Measurements from ENCODE around the gene SYNE4. TPM values are rescaled to one million over a fixed set of nuclear protein-coding genes. Genes with fewer than 3 reads are reported as not detected.

Gene SYNE4
- total and polyA plus RNA-seq, 2 of the 13 experiments (the other 11 are each of a cell fraction or from before 2014, with no cell fraction given): 13.7 to 23.0 TPM

DNA sequence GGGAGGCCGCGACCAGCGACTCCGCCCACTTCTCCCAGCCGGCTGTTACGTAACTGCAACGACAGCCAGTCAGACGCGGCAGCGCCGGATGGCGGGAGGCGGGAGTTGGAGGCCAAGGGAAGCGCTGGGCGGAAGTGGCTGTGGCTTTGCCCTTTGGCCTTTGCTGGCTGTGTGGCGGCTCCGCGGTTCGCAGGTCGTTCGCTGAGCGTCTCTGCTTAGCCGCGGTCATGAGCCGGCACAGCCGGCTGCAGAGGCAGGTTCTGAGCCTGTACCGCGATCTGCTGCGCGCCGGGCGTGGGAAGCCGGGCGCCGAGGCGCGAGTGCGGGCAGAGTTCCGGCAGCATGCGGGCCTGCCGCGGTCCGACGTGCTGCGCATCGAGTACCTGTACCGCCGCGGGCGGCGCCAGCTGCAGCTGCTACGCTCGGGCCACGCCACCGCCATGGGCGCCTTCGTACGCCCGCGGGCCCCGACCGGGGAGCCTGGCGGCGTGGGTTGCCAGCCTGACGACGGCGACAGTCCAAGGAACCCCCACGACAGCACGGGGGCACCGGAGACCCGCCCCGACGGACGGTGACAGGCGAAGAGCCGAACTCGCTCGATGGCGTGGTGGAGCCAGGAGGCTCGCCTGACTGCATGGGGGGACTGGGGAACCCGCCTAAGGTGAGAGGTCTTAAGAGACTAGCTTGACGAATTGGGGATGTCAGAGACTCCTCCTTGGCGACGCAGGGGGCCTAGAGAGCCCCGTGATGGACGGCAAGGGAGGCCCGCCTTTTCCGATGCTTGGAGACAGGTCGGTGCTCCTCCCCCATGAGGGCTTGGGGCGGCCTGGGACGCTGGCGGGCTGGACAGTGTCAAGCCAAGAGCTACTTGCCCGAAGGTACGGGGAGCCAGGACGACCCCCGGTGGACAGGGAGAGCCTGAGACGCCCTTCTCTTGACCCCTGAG is 13.3 kb downstream of the SYNE4 start, which contains the start of gene SDHAF1 (continued):
- TF ChIP-seq ZBTB7A (CRISPR knock-in tag; IDR thresholded peaks at IDR 0.05) (no peak), NFE2 (CRISPR knock-in tag; IDR thresholded peaks at IDR 0.05) (no peak), ZNF468 (CRISPR knock-in tag; IDR thresholded peaks at IDR 0.05) (no peak), NPAS2 (CRISPR knock-in tag; IDR thresholded peaks at IDR 0.05; ENCODE audit: borderline replicate concordance) (no peak), HOXA9 (CRISPR knock-in tag; IDR thresholded peaks at IDR 0.05; ENCODE audit: borderline replicate concordance) (no peak; the same call in 1 of the 2 replicates), ZNF672 (CRISPR knock-in tag; IDR thresholded peaks at IDR 0.05) (no peak), ZNF75D (CRISPR knock-in tag; IDR thresholded peaks at IDR 0.05; ENCODE audit: borderline replicate concordance) (no peak), JARID2 (CRISPR knock-in tag; IDR thresholded peaks at IDR 0.05; ENCODE audit: insufficient replicate concordance) (no peak), ISX (CRISPR knock-in tag; conservative IDR thresholded peaks at IDR 0.05) (no peak), KLF12 (CRISPR knock-in tag; IDR thresholded peaks at IDR 0.05; ENCODE audit: borderline replicate concordance) (no peak), ZNF841 (CRISPR knock-in tag; IDR thresholded peaks at IDR 0.05; ENCODE audit: borderline replicate concordance) (no peak), ZNF263 (CRISPR knock-in tag; IDR thresholded peaks at IDR 0.05) (peak; percentile 38; the same call in 1 of the 2 replicates), NFRKB (IDR thresholded peaks at IDR 0.05) (no peak)
- TF ChIP-seq, protein P1, sequence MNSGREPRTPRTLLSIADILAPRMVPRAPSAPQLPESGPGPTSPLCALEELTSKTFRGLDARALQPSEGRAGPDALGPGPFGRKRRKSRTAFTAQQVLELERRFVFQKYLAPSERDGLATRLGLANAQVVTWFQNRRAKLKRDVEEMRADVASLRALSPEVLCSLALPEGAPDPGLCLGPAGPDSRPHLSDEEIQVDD (CRISPR knock-in tag; IDR thresholded peaks at IDR 0.05; ENCODE audit: borderline replicate concordance): no peak
- TF ChIP-seq, protein P2, sequence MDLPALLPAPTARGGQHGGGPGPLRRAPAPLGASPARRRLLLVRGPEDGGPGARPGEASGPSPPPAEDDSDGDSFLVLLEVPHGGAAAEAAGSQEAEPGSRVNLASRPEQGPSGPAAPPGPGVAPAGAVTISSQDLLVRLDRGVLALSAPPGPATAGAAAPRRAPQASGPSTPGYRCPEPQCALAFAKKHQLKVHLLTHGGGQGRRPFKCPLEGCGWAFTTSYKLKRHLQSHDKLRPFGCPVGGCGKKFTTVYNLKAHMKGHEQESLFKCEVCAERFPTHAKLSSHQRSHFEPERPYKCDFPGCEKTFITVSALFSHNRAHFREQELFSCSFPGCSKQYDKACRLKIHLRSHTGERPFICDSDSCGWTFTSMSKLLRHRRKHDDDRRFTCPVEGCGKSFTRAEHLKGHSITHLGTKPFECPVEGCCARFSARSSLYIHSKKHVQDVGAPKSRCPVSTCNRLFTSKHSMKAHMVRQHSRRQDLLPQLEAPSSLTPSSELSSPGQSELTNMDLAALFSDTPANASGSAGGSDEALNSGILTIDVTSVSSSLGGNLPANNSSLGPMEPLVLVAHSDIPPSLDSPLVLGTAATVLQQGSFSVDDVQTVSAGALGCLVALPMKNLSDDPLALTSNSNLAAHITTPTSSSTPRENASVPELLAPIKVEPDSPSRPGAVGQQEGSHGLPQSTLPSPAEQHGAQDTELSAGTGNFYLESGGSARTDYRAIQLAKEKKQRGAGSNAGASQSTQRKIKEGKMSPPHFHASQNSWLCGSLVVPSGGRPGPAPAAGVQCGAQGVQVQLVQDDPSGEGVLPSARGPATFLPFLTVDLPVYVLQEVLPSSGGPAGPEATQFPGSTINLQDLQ (CRISPR knock-in tag; IDR thresholded peaks at IDR 0.05): peak; percentile 50; the same call in 1 of the 2 replicates
- TF ChIP-seq, protein P3, sequence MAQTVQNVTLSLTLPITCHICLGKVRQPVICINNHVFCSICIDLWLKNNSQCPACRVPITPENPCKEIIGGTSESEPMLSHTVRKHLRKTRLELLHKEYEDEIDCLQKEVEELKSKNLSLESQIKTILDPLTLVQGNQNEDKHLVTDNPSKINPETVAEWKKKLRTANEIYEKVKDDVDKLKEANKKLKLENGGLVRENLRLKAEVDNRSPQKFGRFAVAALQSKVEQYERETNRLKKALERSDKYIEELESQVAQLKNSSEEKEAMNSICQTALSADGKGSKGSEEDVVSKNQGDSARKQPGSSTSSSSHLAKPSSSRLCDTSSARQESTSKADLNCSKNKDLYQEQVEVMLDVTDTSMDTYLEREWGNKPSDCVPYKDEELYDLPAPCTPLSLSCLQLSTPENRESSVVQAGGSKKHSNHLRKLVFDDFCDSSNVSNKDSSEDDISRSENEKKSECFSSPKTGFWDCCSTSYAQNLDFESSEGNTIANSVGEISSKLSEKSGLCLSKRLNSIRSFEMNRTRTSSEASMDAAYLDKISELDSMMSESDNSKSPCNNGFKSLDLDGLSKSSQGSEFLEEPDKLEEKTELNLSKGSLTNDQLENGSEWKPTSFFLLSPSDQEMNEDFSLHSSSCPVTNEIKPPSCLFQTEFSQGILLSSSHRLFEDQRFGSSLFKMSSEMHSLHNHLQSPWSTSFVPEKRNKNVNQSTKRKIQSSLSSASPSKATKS (CRISPR knock-in tag; IDR thresholded peaks at IDR 0.05): no peak
- TF ChIP-seq, protein P4, sequence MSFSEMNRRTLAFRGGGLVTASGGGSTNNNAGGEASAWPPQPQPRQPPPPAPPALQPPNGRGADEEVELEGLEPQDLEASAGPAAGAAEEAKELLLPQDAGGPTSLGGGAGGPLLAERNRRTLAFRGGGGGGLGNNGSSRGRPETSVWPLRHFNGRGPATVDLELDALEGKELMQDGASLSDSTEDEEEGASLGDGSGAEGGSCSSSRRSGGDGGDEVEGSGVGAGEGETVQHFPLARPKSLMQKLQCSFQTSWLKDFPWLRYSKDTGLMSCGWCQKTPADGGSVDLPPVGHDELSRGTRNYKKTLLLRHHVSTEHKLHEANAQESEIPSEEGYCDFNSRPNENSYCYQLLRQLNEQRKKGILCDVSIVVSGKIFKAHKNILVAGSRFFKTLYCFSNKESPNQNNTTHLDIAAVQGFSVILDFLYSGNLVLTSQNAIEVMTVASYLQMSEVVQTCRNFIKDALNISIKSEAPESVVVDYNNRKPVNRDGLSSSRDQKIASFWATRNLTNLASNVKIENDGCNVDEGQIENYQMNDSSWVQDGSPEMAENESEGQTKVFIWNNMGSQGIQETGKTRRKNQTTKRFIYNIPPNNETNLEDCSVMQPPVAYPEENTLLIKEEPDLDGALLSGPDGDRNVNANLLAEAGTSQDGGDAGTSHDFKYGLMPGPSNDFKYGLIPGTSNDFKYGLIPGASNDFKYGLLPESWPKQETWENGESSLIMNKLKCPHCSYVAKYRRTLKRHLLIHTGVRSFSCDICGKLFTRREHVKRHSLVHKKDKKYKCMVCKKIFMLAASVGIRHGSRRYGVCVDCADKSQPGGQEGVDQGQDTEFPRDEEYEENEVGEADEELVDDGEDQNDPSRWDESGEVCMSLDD (CRISPR knock-in tag; IDR thresholded peaks at IDR 0.05; ENCODE audit: borderline replicate concordance): no peak
- TF ChIP-seq, protein P5, sequence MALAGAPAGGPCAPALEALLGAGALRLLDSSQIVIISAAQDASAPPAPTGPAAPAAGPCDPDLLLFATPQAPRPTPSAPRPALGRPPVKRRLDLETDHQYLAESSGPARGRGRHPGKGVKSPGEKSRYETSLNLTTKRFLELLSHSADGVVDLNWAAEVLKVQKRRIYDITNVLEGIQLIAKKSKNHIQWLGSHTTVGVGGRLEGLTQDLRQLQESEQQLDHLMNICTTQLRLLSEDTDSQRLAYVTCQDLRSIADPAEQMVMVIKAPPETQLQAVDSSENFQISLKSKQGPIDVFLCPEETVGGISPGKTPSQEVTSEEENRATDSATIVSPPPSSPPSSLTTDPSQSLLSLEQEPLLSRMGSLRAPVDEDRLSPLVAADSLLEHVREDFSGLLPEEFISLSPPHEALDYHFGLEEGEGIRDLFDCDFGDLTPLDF (CRISPR knock-in tag; IDR thresholded peaks at IDR 0.05): 0 out of 2 replicates have a peak, but pooled peaks have one; percentile 52

Data from HepG2 (cell line).